ENCODE data around the gene BLVRB. TPM values are rescaled to one million over a fixed set of nuclear protein-coding genes. Genes with fewer than 3 reads are reported as not detected.

BLVRB gene
- total RNA-seq, 1 experiment from 2014 or later: 246 TPM

GRCh38 chr19:40503320-40503695 lies 37.8 kb upstream of the BLVRB start:
- Histone ChIP-seq H3K27ac (ENCODE audit: low read length) (no peak overlapping the region), H3K36me3 (ENCODE audit: low read depth, low read length) (no peaks in the 10 kb centered on the region), H2AFZ (ENCODE audit: low read length) (no peak overlapping the region), H3K4me1 (ENCODE audit: insufficient read depth, low read length) (no peaks in the 10 kb centered on the region), H3K4me3 (ENCODE audit: low read length) (no peak overlapping the region), H3K4me2 (ENCODE audit: low read length) (no peak overlapping the region), H3K9me2 (replicated peaks; ENCODE audit: low read length) (no peaks in the 10 kb centered on the region), H3K27me3 (ENCODE audit: low read length) (no peaks in the 10 kb centered on the region), H3K79me2 (ENCODE audit: low read length) (no peaks in the 10 kb centered on the region), H4K20me1 (ENCODE audit: low read length) (no peaks in the 10 kb centered on the region), H3F3A (ENCODE audit: low read length, unreplicated experiment) (no peaks in the 10 kb centered on the region), H3K9me3 (ENCODE audit: low read length) (no peaks in the 10 kb centered on the region), H3K9ac (ENCODE audit: low read length) (no peak overlapping the region)
- ChIA-PET CTCF (interaction anchor here (0.6 kb wide), 1 partner anchor 83 kb away, joined by 11 read pairs; no protein-coding TSS in a partner anchor), POLR2A (ENCODE audit: unreplicated experiment) (no interaction called here)
- intact Hi-C loops (cut with micrococcal nuclease): no loop called here
- ATAC-seq (no peak), DNase-seq (no peak)
- TF ChIP-seq, protein P1, sequence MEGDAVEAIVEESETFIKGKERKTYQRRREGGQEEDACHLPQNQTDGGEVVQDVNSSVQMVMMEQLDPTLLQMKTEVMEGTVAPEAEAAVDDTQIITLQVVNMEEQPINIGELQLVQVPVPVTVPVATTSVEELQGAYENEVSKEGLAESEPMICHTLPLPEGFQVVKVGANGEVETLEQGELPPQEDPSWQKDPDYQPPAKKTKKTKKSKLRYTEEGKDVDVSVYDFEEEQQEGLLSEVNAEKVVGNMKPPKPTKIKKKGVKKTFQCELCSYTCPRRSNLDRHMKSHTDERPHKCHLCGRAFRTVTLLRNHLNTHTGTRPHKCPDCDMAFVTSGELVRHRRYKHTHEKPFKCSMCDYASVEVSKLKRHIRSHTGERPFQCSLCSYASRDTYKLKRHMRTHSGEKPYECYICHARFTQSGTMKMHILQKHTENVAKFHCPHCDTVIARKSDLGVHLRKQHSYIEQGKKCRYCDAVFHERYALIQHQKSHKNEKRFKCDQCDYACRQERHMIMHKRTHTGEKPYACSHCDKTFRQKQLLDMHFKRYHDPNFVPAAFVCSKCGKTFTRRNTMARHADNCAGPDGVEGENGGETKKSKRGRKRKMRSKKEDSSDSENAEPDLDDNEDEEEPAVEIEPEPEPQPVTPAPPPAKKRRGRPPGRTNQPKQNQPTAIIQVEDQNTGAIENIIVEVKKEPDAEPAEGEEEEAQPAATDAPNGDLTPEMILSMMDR (conservative IDR thresholded peaks at IDR 0.05; ENCODE audit: low read depth, low read length): no peak
- TF ChIP-seq EZH2 (IDR thresholded peaks at IDR 0.05; ENCODE audit: low read length, unreplicated experiment): no peak
- BruUV-seq (replicated peaks): no TSS peak

DNA sequence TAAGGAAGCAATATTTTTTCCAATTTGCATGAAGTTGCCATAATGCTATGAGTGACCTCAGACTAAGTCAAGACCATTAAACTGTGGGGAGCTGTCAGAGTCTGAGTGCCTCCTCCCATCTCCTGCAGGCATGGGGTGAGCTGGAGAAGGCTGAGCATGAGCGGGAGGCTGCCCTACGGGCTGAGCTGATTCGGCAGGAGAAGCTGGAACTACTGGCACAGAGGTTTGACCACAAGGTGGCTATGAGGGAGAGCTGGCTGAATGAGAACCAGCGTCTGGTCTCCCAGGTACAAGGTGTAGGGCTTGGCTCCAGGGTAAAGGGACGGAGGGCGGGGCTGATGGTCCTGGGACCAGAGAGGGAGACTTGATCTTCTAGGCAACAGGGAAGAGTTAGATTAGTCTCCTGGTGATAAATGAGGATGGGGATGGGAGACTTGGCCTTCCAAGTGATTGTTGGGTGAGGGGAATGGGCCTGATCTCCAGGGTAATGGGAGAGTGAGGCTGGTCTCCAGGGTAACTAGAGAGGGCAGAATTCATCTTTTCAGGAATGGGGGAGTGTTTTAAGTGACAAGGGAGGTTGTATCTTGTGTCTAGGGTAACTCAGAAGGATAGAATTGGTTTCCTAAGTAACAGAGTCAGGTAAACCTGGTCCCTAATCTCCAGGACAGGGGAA lies 37.2 kb upstream of the BLVRB start:
- peak; percentile 21 for DNase-seq
- Histone ChIP-seq H3K36me3 (ENCODE audit: low read depth, low read length) (no peaks in the 10 kb centered on the region), H3K9me3 (ENCODE audit: low read length) (no peaks in the 10 kb centered on the region), H4K20me1 (ENCODE audit: low read length) (no peaks in the 10 kb centered on the region), H3K4me2 (ENCODE audit: low read length) (no peak overlapping the region), H3K79me2 (ENCODE audit: low read length) (no peaks in the 10 kb centered on the region), H2AFZ (ENCODE audit: low read length) (no peak overlapping the region), H3F3A (ENCODE audit: low read length, unreplicated experiment) (no peaks in the 10 kb centered on the region), H3K27me3 (ENCODE audit: low read length) (no peaks in the 10 kb centered on the region), H3K9me2 (replicated peaks; ENCODE audit: low read length) (no peaks in the 10 kb centered on the region), H3K4me1 (ENCODE audit: insufficient read depth, low read length) (no peaks in the 10 kb centered on the region), H3K9ac (ENCODE audit: low read length) (no peak overlapping the region), H3K4me3 (ENCODE audit: low read length) (no peak overlapping the region), H3K27ac (ENCODE audit: low read length) (no peak overlapping the region)
- TF ChIP-seq, protein P1 (conservative IDR thresholded peaks at IDR 0.05; ENCODE audit: low read depth, low read length): 0 out of 2 replicates have a peak, but pooled peaks have one; percentile 22
- no peak for TF ChIP-seq EZH2phosphoT487 (IDR thresholded peaks at IDR 0.05; ENCODE audit: borderline replicate concordance, low read length)
- intact Hi-C loops (cut with micrococcal nuclease): no loop called here
- no TSS peak for BruUV-seq (replicated peaks)
- ChIA-PET POLR2A (ENCODE audit: unreplicated experiment) (no interaction called here), CTCF (interaction anchor here (0.6 kb wide), 1 partner anchor 83 kb away, joined by 11 read pairs; no protein-coding TSS in a partner anchor)
- ATAC-seq: no peak; the same call in 1 of the 2 replicates

DNA sequence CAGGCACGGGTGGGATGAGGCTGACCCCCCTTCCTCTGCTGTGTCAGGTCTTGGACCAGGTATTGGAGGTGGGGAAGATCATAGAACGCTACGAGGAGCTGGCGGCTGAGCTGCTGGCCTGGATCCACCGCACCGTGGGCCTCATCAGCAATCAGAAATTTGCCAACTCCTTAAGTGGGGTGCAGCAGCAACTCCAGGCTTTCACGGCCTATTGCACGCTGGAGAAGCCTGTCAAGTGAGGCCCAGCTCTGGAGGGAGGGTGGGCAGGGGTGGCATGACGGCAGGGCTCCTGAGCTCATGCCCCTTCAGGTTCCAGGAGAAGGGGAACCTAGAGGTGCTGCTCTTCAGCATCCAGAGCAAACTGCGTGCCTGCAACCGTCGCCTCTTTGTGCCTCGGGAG lies 36.5 kb upstream of the BLVRB start:
- POLR2A ChIA-PET (ENCODE audit: unreplicated experiment): no interaction called here
- TF ChIP-seq, protein P1 (conservative IDR thresholded peaks at IDR 0.05; ENCODE audit: low read depth, low read length): no peak
- no peak for TF ChIP-seq EZH2phosphoT487 (IDR thresholded peaks at IDR 0.05; ENCODE audit: borderline replicate concordance, low read length)
- TF ChIP-seq EZH2 (IDR thresholded peaks at IDR 0.05; ENCODE audit: low read length, unreplicated experiment): no peak
- Histone ChIP-seq H4K20me1 (ENCODE audit: low read length) (no peaks in the 10 kb centered on the region), H3K4me1 (ENCODE audit: insufficient read depth, low read length) (no peaks in the 10 kb centered on the region), H3K9ac (ENCODE audit: low read length) (no peak overlapping the region), H3K79me2 (ENCODE audit: low read length) (no peaks in the 10 kb centered on the region), H3K4me3 (ENCODE audit: low read length) (no peak overlapping the region), H3F3A (ENCODE audit: low read length, unreplicated experiment) (no peaks in the 10 kb centered on the region), H3K9me2 (replicated peaks; ENCODE audit: low read length) (no peaks in the 10 kb centered on the region), H3K4me2 (ENCODE audit: low read length) (no peak overlapping the region), H3K36me3 (ENCODE audit: low read depth, low read length) (no peaks in the 10 kb centered on the region), H3K9me3 (ENCODE audit: low read length) (no peaks in the 10 kb centered on the region), H3K27me3 (ENCODE audit: low read length) (no peaks in the 10 kb centered on the region), H2AFZ (ENCODE audit: low read length) (no peak overlapping the region), H3K27ac (ENCODE audit: low read length) (no peak overlapping the region)
- CTCF ChIA-PET: no interaction called here
- no TSS peak for BruUV-seq (replicated peaks)
- no peak for ATAC-seq
- DNase-seq: no peak
- intact Hi-C loops (cut with micrococcal nuclease): no loop called here

Measured in PC-3 (cell line).